A673 (cell line): ENCODE measurements around the gene FUT8. TPM values are rescaled to one million over a fixed set of nuclear protein-coding genes. Genes with fewer than 3 reads are reported as not detected.

Source experiments
- BruUV-seq: library from RNA; stranded (reverse); fragments of 400-500 nt; replicated peaks from 2 replicates; lab custom pipeline; 2021; lab: Mats Ljungman, UMichigan
- CTCF ChIA-PET: fragments of 300-600 bp; sonication (Branson Sonifier 250); formaldehyde crosslinking; loops from one replicate; lab custom pipeline; 2022; ENCODE audit warnings: antibody characterized with exemption; lab: Charles Lee
- POLR2A ChIA-PET: fragments of 300-600 bp; sonication (Branson Sonifier 250); formaldehyde crosslinking; loops from one replicate; lab custom pipeline; 2022; ENCODE audit warnings: antibody characterized with exemption; ENCODE audit not compliant: low non-redundant PET; lab: Charles Lee
- DNase-seq: peaks from one replicate; pipeline ENCODE4 v3.0.0-alpha.2; 2015; ENCODE audit warnings: low spot score
- H3K27ac ChIP-seq: fragments of 200-600 bp; sonication (generic); 2 replicates; pipeline ENCODE4 v1.5.1; 2016; ENCODE audit warnings: mixed run types, low read depth, mild to moderate bottlenecking, mixed read lengths, antibody characterized with exemption, low read length; ENCODE audit not compliant: poor library complexity, severe bottlenecking
- H3K27me3 ChIP-seq: fragments of 200-600 bp; sonication (generic); replicated peaks from 2 replicates; pipeline ENCODE4 v1.6.1; 2017; ENCODE audit warnings: mixed run types, low read depth, mild to moderate bottlenecking, mixed read lengths, antibody characterized with exemption, low read length; ENCODE audit not compliant: insufficient read depth, poor library complexity
- H3K36me3 ChIP-seq: fragments of 200-600 bp; sonication (generic); 2 replicates; pipeline ENCODE4 v1.6.1; 2016; ENCODE audit warnings: mixed run types, mild to moderate bottlenecking, mixed read lengths, antibody characterized with exemption, low read length; ENCODE audit not compliant: insufficient read depth, poor library complexity, severe bottlenecking
- H3K4me1 ChIP-seq: fragments of 200-600 bp; sonication (generic); 2 replicates; pipeline ENCODE4 v1.6.1; 2017; ENCODE audit warnings: mixed run types, mild to moderate bottlenecking, mixed read lengths, antibody characterized with exemption, low read length; ENCODE audit not compliant: insufficient read depth, poor library complexity, severe bottlenecking
- H3K4me3 ChIP-seq: fragments of 200-600 bp; sonication (generic); 2 replicates; pipeline ENCODE4 v1.5.1; 2016; ENCODE audit warnings: low read depth, mixed run types, mild to moderate bottlenecking, mixed read lengths, low read length; ENCODE audit not compliant: poor library complexity, severe bottlenecking
- H3K9me3 ChIP-seq: fragments of 200-600 bp; sonication (generic); 2 replicates; pipeline ENCODE4 v1.6.1; 2016; ENCODE audit warnings: mixed run types, low read depth, mild to moderate bottlenecking, mixed read lengths, antibody characterized with exemption, low read length; ENCODE audit not compliant: poor library complexity, severe bottlenecking
- CTCF ChIP-seq: fragments of 300-800, 200-600 bp; sonication (generic); conservative IDR thresholded peaks from 2 replicates; pipeline ENCODE4 v1.5.1; 2017; ENCODE audit warnings: low read depth, mild to moderate bottlenecking, antibody characterized with exemption, low read length, moderate library complexity, mixed read lengths
- EZH2 ChIP-seq: fragments of 200-600 bp; sonication (generic); IDR thresholded peaks from 2 replicates; pipeline ENCODE4 v1.6.1; 2017; ENCODE audit warnings: borderline replicate concordance, low read depth, mild to moderate bottlenecking, mixed read lengths, antibody characterized with exemption, low read length; ENCODE audit not compliant: poor library complexity, severe bottlenecking
- intact Hi-C: fragments of 100-400 bp; cut with micrococcal nuclease; formaldehyde crosslinking; loops from one replicate; pipeline ENCODE4 v1.10.0; 2022; ENCODE audit not compliant: unreplicated experiment
- total RNA-seq: library from RNA; stranded (reverse); gene quantifications from 2 replicates; pipeline ENCODE4 v1.2.3, GENCODE V29; 2021

The FUT8 gene
- total RNA-seq, 1 experiment from 2014 or later: 11.0 TPM

- H3K36me3 ChIP-seq: no peaks in the 10 kb centered on the region
- BruUV-seq: no TSS peak
- no peak overlapping the region for H3K4me3 ChIP-seq
- H3K27me3 ChIP-seq: no peaks in the 10 kb centered on the region
- ChIA-PET POLR2A (interaction anchor here (0.6 kb wide), 1 partner anchor 159 kb away, joined by 4 read pairs; no protein-coding TSS in a partner anchor), CTCF (no interaction called here)
- DNase-seq: no peak
- TF ChIP-seq CTCF (no peak), EZH2 (no peak)
- H3K27ac ChIP-seq: no peak overlapping the region
- intact Hi-C loops: no loop called here
- H3K4me1 ChIP-seq: no peaks in the 10 kb centered on the region
- H3K9me3 ChIP-seq: no peaks in the 10 kb centered on the region
Observed at GRCh38 chr14:65476273-65476941, 63.9 kb downstream of the FUT8 start.

GRCh38 chr14:65476942-65477318 is 64.4 kb downstream of the FUT8 start:
- no peaks in the 10 kb centered on the region for H3K9me3 ChIP-seq
- H3K27me3 ChIP-seq: no peaks in the 10 kb centered on the region
- TF ChIP-seq CTCF (no peak), EZH2 (no peak)
- no peaks in the 10 kb centered on the region for H3K36me3 ChIP-seq
- DNase-seq: no peak
- intact Hi-C loops: no loop called here
- no TSS peak for BruUV-seq
- H3K4me3 ChIP-seq: no peak overlapping the region
- ChIA-PET CTCF (no interaction called here), POLR2A (interaction anchor here (0.6 kb wide), 1 partner anchor 160 kb away, joined by 4 read pairs; no protein-coding TSS in a partner anchor)
- no peaks in the 10 kb centered on the region for H3K4me1 ChIP-seq
- H3K27ac ChIP-seq: no peak overlapping the region

GRCh38 chr14:65478017-65478416 is 65.5 kb downstream of the FUT8 start:
- H3K27me3 ChIP-seq: no peaks in the 10 kb centered on the region
- H3K4me3 ChIP-seq: no peak overlapping the region
- no peak overlapping the region for H3K27ac ChIP-seq
- no peak for DNase-seq
- H3K4me1 ChIP-seq: no peaks in the 10 kb centered on the region
- intact Hi-C loops: no loop called here
- TF ChIP-seq CTCF (no peak), EZH2 (no peak)
- H3K9me3 ChIP-seq: no peaks in the 10 kb centered on the region
- POLR2A ChIA-PET: no interaction called here
- H3K36me3 ChIP-seq: no peaks in the 10 kb centered on the region
- CTCF ChIA-PET: no interaction called here
- BruUV-seq: no TSS peak
